Natural killer cell treated with Interleukin-12 subunit alpha and Interleukin-12 subunit beta and Interleukin-15 and Interleukin-18, amount 100 ng/mL, for 72 hours (primary cell): ENCODE results near the gene IQSEC1. TPM values are rescaled to one million over a fixed set of nuclear protein-coding genes. Genes with fewer than 3 reads are reported as not detected.
A peak's percentile ranks its signal among the peaks of the same experiment; 100 is the strongest.

Source experiments
- ATAC-seq, 2 donors: fragments of 150-1000 bp; cut with Tn5 transposase in 1 of 2; sonication (Bioruptor Pico), chemical (Tn5 transposase) in 1 of 2; 2 replicates each; pipeline ENCODE4 v1.10.0; 2021
- DNase-seq: peaks from one replicate; pipeline ENCODE4 v3.0.0; 2022; ENCODE audit warnings: low spot score
- H3K27ac Mint-ChIP-seq, 2 donors: 1 replicate in 1 of 2; 2 replicates in 1 of 2; pipeline ENCODE4 v1.8.0; 2022; ENCODE audit warnings: mixed read lengths in 2 of 2, mild to moderate bottlenecking in 1 of 2, moderate library complexity in 1 of 2
- H3K27me3 Mint-ChIP-seq, 2 donors: 1 replicate in 1 of 2; 2 replicates in 1 of 2; pipeline ENCODE4 v1.8.0; 2022; ENCODE audit warnings: mixed read lengths in 2 of 2
- H3K36me3 Mint-ChIP-seq: one replicate; pipeline ENCODE4 v1.8.0; 2022; ENCODE audit warnings: mixed read lengths
- H3K4me1 Mint-ChIP-seq, 2 donors: 1 replicate in 1 of 2; 2 replicates in 1 of 2; pipeline ENCODE4 v1.8.0; 2022; ENCODE audit warnings: low read depth in 2 of 2, mixed read lengths in 2 of 2, mild to moderate bottlenecking in 1 of 2
- H3K4me3 Mint-ChIP-seq: one replicate; pipeline ENCODE4 v1.8.0; 2022; ENCODE audit warnings: mixed read lengths
- H3K9me3 Mint-ChIP-seq: 2 replicates; pipeline ENCODE4 v1.8.0; 2022; ENCODE audit warnings: mixed read lengths
- total RNA-seq, 2 donors: library from RNA; stranded (reverse); gene quantifications; one replicate each; pipeline ENCODE4 v1.2.3, GENCODE V29; 2022

Gene IQSEC1
- total RNA-seq, 2 donors from 2014 or later, result 93.7 to 95.8 TPM

DNA sequence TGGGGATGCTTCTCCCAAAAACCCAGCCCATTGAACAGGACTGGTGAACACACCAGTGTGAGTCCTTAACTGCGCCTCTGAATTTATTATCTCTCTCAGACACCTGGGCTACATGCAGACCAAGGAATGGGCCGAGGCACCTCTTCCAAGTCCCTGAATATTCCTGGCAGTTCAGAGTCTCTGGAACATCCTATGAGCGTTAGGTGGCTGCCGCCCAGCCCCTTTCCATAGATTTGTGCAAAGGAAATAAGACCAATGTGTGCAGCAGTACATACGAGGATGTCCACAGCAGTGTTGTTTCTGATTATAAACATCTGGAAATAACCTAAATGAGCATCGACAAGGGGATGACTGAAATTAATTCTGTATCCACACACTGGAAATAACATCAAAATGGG is 127.0 kb downstream of the IQSEC1 start:
- ATAC-seq, result no peak
- Mint-ChIP-seq H3K27me3 (no peaks in the 10 kb centered on the region), H3K4me1 (peaks cover 42 to 48% of the 10 kb centered on the region in 2 donors), H3K4me3 (no peak overlapping the region), H3K27ac (peak overlapping the region in 1 of 2 donors; percentile 52), H3K36me3 (no peaks in the 10 kb centered on the region), H3K9me3 (no peaks in the 10 kb centered on the region)
- no peak for DNase-seq

DNA sequence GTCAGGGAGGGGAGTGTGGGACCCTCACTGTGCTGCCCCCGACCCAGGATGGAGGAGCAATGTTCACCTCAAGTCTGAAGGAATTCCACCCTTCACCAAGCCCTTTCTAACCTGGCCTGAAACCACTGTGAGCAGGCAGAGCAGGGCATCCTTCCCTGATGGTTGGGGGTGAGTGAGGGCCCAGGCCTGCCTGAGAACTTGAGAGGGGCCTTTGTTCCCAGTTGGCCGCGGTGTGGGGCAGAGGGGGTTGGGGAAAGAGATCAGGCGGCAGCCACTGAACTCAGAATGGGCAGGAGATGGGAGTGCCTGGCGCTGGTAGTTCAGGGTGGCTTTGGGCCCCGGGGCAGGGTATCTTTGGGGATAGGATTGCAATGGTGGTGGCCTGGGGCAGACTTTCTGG is 128.4 kb downstream of the IQSEC1 start:
- Mint-ChIP-seq H3K4me3 (no peak overlapping the region), H3K27ac (no peak overlapping the region), H3K9me3 (no peaks in the 10 kb centered on the region), H3K36me3 (peaks cover 1% of the 10 kb centered on the region), H3K27me3 (no peaks in the 10 kb centered on the region), H3K4me1 (peaks cover 39 to 47% of the 10 kb centered on the region in 2 donors)
- ATAC-seq (no peak), DNase-seq (no peak)

DNA sequence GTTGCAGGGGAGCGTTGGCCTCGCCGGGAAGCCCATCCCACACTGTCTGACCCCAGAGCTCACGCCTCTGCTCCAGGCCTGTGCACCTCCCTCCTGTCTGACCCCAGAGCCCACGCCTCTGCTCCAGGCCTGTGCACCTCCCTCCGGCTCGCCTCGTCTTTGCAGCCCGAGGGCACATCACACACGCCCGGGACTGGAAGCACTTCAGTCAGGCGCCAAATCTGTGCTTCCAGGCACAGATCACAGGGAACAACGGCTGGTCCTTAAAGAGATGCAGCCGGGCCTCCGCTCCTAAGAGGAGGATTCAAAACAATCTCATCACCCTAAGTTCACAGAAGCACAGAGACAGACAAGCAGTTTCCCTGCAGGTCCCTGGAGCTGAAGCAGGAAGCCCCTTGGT is 128.8 kb downstream of the IQSEC1 start:
- Mint-ChIP-seq H3K4me1 (peaks cover 38 to 47% of the 10 kb centered on the region in 2 donors), H3K27me3 (no peaks in the 10 kb centered on the region), H3K27ac (no peak overlapping the region), H3K4me3 (no peak overlapping the region), H3K9me3 (no peaks in the 10 kb centered on the region), H3K36me3 (peaks cover 6% of the 10 kb centered on the region)
- DNase-seq (no peak), ATAC-seq (no peak)

DNA sequence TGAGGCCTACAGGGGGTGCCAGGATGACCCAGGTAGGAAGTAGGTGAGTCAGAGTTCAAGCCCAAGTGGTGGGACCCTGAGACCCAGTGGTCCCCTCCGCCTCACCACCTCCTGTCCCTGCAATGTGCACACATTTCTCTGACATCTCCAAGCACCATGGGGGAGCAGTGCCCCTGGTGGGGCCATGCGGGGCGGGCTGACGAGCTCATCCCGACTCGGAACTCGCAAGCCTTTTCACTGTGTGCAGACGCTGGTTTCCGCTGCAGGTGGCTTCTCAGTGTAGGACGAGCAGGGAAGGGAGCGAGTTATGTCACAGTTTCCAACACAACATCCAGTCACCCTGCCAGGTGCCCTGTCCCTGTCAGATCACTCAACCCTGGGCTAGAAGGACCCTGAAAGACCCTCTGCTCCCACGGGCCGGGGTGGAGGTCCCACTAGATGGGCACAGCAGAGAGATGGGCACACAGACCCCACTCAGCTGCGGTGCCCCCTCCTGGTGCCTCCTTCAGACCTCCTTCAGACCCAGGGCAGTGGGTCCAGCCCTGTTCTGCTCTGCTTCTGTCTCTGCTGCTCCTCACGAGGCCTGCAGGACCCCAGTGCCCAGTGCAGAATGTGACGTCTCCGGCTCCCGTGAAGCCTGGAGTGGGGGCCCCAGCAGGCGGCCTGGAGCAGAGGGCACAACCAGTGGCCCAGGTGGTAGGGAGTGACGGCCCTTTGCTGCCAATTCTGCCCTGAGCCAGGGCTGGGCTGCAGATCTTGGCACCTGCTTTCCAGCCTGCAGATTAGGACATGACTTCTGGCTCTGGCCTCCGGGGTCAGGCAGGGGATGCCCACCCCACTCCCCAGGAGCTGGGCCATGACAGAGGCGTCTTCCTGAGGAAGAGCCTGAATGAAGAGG is 129.9 kb downstream of the IQSEC1 start:
- Mint-ChIP-seq H3K4me3 (no peak overlapping the region), H3K36me3 (peaks cover 6% of the 10 kb centered on the region), H3K27me3 (no peaks in the 10 kb centered on the region), H3K27ac (no peak overlapping the region), H3K9me3 (no peaks in the 10 kb centered on the region), H3K4me1 (peaks cover 28 to 38% of the 10 kb centered on the region in 2 donors)
- no peak for ATAC-seq
- DNase-seq, result no peak

DNA sequence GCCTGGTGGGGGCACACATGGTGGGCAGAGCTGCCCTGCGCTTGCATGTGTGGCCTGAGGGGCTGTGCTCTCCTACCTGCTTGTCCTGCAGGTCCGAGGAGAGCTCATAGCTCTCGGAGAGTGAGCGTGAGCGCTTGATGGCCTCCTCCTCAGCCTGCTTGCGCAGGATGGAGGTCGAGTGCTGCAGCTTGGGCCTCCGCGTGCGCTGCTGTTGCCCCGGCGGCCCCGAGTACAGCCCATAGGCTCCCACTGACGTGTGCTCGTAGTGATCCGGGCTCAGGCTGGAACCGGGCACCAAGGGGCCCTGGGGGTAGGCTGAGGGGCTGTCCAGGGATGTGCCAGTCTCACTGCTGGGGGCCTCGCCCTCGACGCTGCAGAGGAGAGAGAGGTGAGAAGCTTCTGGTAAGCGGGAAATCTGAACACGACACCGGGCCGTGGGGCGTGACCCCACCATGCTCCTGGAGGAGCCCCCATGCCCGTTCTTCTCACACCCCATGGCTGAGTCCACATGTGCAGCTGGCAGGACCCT is 131.7 kb downstream of the IQSEC1 start:
- Mint-ChIP-seq H3K27ac (no peak overlapping the region), H3K27me3 (no peaks in the 10 kb centered on the region), H3K9me3 (no peaks in the 10 kb centered on the region), H3K4me3 (no peak overlapping the region), H3K4me1 (peaks cover 10 to 20% of the 10 kb centered on the region in 2 donors), H3K36me3 (peaks cover 6% of the 10 kb centered on the region)
- DNase-seq (no peak), ATAC-seq (no peak)

DNA sequence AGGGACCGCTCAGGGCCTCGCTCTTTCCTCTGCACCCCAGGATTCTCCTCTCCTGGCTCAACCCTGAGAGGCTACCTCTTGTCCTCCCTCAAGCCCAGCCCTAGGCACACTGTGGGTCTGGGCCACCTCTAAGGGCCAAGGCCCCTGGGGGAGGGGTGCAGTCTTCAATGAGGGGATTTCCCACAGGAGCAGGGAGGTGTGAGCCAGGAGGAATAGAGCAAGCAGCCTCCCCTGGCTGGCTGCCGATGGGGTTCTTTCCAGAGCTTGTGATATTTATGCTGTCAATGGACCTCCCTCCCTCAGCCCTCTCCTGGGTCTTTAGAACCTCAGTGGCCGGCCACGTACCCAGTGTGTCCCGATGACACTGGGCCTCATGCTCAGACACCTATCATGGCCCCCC is 132.4 kb downstream of the IQSEC1 start:
- peaks cover 6% of the 10 kb centered on the region for H3K36me3 Mint-ChIP-seq
- no peak overlapping the region for H3K27ac Mint-ChIP-seq
- H3K4me1 Mint-ChIP-seq, result peaks cover 4 to 14% of the 10 kb centered on the region in 2 donors
- H3K27me3 Mint-ChIP-seq, result no peaks in the 10 kb centered on the region
- no peak for DNase-seq
- H3K9me3 Mint-ChIP-seq, result no peaks in the 10 kb centered on the region
- no peak for ATAC-seq
- H3K4me3 Mint-ChIP-seq, result no peak overlapping the region

DNA sequence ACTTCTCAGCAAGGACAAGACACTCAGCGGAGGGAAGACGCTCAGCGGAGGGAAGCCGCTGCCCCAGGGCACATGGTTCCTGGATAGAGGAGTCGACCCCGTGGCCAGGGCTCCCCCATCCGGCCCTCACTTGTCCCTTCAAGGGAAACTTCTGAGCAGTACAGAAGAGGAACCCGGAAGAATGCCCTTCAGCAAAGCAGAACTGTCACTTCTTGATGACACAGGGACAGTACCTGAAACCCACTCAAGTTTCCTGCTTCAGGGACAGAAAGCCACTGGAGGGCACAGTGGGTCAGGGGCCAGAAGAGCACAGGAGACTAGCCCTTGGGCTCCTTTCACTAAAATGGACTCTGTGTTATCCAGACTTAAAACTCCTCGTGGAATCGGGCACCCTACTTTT is 134.1 kb downstream of the IQSEC1 start:
- ATAC-seq (no peak), DNase-seq (no peak)
- Mint-ChIP-seq H3K27ac (peak overlapping the region in 1 of 2 donors; percentile 53), H3K36me3 (peaks cover 6% of the 10 kb centered on the region), H3K4me3 (no peak overlapping the region), H3K27me3 (no peaks in the 10 kb centered on the region), H3K9me3 (no peaks in the 10 kb centered on the region), H3K4me1 (peaks cover 4 to 11% of the 10 kb centered on the region in 2 donors)

DNA sequence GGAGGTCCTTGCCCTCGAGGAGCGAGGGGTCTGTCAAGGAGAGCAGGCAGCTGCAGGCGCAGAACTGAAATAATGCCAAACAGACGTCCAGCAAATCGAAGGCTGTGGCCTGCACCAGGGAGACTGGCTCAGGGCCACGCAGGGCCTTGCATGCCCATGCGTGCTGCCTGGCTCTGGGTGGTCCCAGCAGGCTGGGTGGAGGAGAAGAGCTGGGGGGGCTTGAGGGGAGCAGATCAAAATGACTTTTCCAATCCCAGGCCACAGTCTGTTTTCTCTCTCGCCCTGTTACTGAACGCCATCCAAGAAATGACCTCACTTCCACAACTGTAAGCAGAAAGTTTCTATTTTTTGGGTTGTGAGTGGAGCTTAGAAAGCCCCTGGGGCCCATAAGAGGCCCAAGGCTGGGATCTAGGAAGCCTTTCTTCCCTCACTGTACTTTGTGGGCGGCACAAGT is 134.9 kb downstream of the IQSEC1 start:
- Mint-ChIP-seq H3K27ac (no peak overlapping the region), H3K4me1 (peaks cover 7 to 13% of the 10 kb centered on the region in 2 donors), H3K4me3 (no peak overlapping the region), H3K36me3 (peaks cover 6% of the 10 kb centered on the region), H3K9me3 (no peaks in the 10 kb centered on the region), H3K27me3 (no peaks in the 10 kb centered on the region)
- DNase-seq, result no peak
- ATAC-seq, result no peak

DNA sequence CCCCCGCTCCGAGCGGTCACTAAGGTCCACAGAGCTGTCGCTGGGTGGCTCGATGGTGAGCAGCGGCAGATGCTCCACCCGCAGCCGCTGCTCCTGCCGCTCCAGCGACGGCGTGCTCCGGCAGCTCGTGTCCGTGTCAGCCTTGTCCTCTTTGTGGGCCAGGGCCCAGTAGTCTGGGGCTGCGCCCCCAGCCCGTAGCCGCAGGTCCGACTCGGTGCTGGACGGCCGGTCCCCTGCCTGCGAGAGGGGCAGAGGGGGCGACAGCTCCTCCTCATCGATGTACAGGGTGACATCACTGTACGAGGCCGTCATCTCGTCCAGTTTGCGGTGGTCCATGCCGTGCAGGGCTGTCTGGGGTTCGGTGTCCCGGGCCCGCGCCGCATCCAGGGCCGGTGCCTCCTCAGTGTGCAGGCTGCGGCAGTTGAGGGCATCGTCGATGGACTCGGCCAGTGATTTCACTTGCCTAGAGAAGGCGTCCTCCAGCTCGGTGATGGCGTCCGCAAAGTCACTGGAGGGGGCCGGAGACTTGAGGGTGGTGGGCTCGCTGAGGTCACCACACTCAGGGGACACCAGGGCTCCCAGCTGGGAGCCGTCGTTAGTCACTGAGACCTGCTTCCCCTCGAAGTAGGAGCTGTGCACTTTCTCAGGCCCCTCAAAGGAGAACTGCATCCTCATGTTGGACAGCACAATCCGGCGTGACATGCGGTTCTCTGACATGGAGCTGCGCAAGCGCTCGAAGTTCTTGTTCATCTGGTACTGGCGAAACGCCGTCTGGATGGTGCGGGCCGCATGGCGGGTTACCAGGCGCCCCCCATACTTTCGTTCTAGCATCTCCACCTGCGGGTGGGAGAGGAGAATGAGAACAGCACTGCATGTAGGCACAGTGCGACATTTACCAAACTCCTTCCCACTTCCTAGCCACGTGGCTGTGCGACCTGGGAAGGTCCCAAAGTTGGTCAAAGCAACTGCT is 137.1 kb downstream of the IQSEC1 start:
- no peak for DNase-seq
- Mint-ChIP-seq H3K4me3 (no peak overlapping the region), H3K27me3 (no peaks in the 10 kb centered on the region), H3K36me3 (peaks cover 6% of the 10 kb centered on the region), H3K4me1 (peaks cover 8 to 21% of the 10 kb centered on the region in 2 donors), H3K27ac (no peak overlapping the region), H3K9me3 (no peaks in the 10 kb centered on the region)
- ATAC-seq, result no peak

DNA sequence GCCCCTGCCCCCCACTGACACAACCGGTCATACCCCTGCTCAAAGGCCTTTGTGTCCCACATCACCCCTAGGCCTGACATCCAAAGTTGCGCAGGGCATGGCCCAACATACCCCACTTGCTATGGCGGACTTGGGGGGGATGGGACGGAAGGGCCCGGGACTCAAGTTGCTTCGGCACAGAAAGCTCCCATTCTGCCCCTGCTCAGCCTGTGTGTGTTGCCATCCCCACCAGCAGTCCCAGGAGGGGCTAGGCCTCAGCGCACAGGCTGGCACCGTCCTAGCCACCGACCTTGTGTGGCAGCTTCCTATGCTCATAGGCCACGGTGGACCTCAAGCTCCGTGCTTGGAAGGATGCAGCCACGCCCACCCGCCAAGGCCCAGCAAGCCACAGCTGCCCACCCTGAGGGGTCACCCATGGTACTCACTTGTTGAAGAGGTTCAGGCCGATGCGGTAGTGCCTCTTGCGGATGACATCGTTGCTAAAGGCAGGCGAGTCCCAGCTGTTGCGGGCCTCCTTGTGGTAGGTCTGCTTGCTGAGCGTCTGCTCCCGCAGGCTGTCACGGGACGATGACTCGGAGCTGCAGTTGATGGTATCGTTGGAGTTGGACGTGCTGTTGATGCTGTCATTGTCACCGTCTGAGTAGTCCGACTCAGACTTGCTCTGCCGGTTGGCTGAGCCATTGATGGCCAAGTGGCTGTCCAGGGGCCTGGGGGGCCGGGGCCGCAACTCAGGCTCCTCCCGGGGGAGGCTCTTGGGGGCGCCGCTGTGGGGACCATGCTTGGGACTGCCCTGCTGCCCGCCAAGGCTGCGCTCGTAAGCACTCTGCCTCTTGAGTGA is 138.0 kb downstream of the IQSEC1 start:
- no peaks in the 10 kb centered on the region for H3K27me3 Mint-ChIP-seq
- peaks cover 6% of the 10 kb centered on the region for H3K36me3 Mint-ChIP-seq
- H3K4me1 Mint-ChIP-seq, result peaks cover 8 to 21% of the 10 kb centered on the region in 2 donors
- DNase-seq (no peak), ATAC-seq (no peak)
- no peak overlapping the region for H3K4me3 Mint-ChIP-seq
- no peaks in the 10 kb centered on the region for H3K9me3 Mint-ChIP-seq
- H3K27ac Mint-ChIP-seq, result no peak overlapping the region

DNA sequence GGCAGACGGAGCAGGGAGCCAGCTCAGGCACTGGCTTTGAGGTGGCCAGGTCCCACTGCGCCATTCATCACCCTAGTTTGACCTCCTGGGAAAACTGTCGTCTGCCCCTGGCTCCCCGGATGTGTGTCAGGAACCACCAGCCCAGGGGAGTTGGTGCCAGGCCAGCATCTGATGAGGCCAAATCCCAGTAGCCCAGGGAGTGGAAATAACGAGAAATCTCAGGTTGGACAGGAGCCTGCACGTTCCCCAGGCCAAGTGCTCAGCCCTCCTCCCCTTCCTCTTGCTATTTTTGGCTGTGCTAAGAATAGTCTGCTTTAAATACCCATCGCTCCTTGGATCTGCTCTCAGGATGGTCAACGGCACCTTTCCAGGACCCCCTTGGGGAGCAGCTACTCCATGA is 138.8 kb downstream of the IQSEC1 start:
- H3K27ac Mint-ChIP-seq, result no peak overlapping the region
- peaks cover under 1% of the 10 kb centered on the region for H3K36me3 Mint-ChIP-seq
- no peak overlapping the region for H3K4me3 Mint-ChIP-seq
- no peaks in the 10 kb centered on the region for H3K9me3 Mint-ChIP-seq
- H3K27me3 Mint-ChIP-seq, result no peaks in the 10 kb centered on the region
- DNase-seq (no peak), ATAC-seq (no peak)
- H3K4me1 Mint-ChIP-seq, result peaks cover 9 to 22% of the 10 kb centered on the region in 2 donors

DNA sequence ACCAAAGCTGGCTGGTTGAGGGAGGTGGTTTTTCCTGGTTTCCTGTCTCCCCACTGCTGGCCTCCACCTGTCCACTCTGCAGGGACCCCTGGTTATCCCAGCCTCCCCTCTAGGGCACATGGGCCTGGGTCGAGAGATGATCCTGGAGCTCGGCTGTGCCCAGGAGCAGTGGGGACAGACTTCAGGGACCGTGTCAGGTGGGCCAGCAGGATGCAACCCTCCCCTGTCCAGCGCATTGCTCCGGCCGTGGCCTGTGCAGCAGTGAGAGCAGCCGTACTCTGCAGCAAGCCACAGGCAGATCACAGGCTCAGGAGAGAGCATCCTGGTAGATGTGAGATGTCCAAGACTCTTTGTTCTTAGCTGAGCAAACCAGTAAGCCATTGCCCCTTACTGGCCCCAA is 139.3 kb downstream of the IQSEC1 start:
- no peak for ATAC-seq
- DNase-seq, result no peak
- Mint-ChIP-seq H3K9me3 (no peaks in the 10 kb centered on the region), H3K27me3 (no peaks in the 10 kb centered on the region), H3K4me3 (no peak overlapping the region), H3K27ac (no peak overlapping the region), H3K36me3 (no peaks in the 10 kb centered on the region), H3K4me1 (peaks cover 11 to 26% of the 10 kb centered on the region in 2 donors)

DNA sequence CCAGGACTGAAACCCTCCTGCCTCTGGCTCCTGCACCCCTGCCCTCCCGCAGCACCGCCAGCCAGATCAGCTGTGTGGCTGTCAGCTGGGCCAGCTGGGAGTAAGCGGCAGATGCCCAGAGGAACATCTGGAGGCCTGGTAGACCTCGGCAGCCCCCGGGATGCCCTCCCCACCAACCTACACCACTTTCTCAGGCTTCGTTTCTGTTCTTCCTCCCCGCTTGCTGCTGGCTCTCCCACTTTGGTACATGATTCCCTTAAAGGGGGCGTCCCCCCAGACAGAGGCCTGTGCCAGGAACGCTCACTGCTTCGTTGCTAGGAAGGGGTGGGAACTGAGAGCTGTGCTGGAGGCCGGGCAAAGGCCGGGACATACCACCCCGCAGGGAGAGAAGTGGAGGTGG is 140.5 kb downstream of the IQSEC1 start:
- Mint-ChIP-seq H3K9me3 (no peaks in the 10 kb centered on the region), H3K4me3 (no peak overlapping the region), H3K27me3 (no peaks in the 10 kb centered on the region)

More for the DNA sequence above, 140.5 kb downstream of the IQSEC1 start:
- Mint-ChIP-seq H3K27ac (no peak overlapping the region), H3K4me1 (peaks cover 11 to 28% of the 10 kb centered on the region in 2 donors), H3K36me3 (no peaks in the 10 kb centered on the region)
- DNase-seq (no peak), ATAC-seq (no peak)
